ENCODE results near the gene CSNK1D.

GRCh38 chr17:82249896-82250581 lies 23.5 kb downstream of the CSNK1D start:
- TF ChIP-seq, protein P1, sequence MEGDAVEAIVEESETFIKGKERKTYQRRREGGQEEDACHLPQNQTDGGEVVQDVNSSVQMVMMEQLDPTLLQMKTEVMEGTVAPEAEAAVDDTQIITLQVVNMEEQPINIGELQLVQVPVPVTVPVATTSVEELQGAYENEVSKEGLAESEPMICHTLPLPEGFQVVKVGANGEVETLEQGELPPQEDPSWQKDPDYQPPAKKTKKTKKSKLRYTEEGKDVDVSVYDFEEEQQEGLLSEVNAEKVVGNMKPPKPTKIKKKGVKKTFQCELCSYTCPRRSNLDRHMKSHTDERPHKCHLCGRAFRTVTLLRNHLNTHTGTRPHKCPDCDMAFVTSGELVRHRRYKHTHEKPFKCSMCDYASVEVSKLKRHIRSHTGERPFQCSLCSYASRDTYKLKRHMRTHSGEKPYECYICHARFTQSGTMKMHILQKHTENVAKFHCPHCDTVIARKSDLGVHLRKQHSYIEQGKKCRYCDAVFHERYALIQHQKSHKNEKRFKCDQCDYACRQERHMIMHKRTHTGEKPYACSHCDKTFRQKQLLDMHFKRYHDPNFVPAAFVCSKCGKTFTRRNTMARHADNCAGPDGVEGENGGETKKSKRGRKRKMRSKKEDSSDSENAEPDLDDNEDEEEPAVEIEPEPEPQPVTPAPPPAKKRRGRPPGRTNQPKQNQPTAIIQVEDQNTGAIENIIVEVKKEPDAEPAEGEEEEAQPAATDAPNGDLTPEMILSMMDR (conservative IDR thresholded peaks at IDR 0.05 in 1 of 2, IDR thresholded peaks at IDR 0.05 in 1 of 2; ENCODE audit: extremely low read depth in 1 of 2, insufficient read depth in 1 of 2, low read depth in 1 of 2, low read length in 2 of 2) = no peak
- TF ChIP-seq EZH2 (IDR thresholded peaks at IDR 0.05; ENCODE audit: borderline replicate concordance, low read length) = no peak
